ENCODE measurements around the gene CYBA. TPM values are rescaled to one million over a fixed set of nuclear protein-coding genes. Genes with fewer than 3 reads are reported as not detected.
A peak's percentile ranks its signal among the peaks of the same experiment; 100 is the strongest.

Gene CYBA
- total and polyA plus RNA-seq, 9 of the 15 experiments (the other 6 are each of a cell fraction or from before 2014, with no cell fraction given) = 0.34 to 683 (median 93.0) TPM

DNA sequence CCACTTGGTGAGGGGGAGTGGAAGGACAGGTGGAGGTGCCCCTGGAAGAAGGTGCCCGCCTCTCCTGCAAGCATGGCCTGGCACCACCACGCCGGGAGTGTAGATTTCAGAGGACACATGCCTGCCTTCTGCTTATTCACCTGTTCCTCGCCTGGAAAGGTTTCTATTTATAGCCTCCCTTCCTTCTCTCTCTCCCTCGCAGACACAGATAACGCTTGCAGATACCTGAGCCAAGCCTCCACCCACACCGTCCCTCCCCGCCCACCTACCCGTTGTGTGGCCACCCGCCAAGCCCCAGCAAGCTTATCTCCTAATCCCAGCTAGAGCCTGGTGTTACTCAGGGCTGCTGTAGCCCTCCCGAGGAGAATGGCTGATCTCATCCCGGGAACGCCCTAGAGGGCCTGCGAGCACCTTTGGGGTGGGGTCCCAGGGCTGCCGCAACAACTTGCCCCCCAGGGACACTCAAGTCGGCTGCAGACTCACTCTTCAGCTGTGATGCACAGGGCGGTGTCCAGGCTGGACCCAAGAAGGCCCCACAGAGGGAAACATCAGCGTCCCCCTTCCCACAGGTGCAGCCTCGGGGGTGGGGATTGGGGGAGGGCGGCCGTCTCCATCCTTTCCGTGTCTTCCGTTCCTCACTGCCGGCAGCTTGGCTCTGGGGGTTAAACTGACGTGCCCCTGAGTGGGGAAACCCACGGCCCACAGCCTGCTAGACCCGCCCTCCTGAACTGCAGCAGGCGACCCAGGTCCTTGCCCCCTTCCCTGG is 37.3 kb upstream of the CYBA start (continued):
- TF ChIP-seq AFF1 (IDR thresholded peaks at IDR 0.05; ENCODE audit: low read depth in 1 of 2, partially characterized antibody in 2 of 2) = no peak
- TF ChIP-seq CBFA2T3 (IDR thresholded peaks at IDR 0.05) = peak; percentile 97
- no peak for TF ChIP-seq IFI16 (CRISPR knock-in tag; IDR thresholded peaks at IDR 0.05)
- TF ChIP-seq ASH1L (IDR thresholded peaks at IDR 0.05; ENCODE audit: borderline replicate concordance, low read depth, partially characterized antibody) = no peak
- TF ChIP-seq ZNF408 (CRISPR knock-in tag; IDR thresholded peaks at IDR 0.05; ENCODE audit: low read depth) = no peak
- TF ChIP-seq, protein P1, sequence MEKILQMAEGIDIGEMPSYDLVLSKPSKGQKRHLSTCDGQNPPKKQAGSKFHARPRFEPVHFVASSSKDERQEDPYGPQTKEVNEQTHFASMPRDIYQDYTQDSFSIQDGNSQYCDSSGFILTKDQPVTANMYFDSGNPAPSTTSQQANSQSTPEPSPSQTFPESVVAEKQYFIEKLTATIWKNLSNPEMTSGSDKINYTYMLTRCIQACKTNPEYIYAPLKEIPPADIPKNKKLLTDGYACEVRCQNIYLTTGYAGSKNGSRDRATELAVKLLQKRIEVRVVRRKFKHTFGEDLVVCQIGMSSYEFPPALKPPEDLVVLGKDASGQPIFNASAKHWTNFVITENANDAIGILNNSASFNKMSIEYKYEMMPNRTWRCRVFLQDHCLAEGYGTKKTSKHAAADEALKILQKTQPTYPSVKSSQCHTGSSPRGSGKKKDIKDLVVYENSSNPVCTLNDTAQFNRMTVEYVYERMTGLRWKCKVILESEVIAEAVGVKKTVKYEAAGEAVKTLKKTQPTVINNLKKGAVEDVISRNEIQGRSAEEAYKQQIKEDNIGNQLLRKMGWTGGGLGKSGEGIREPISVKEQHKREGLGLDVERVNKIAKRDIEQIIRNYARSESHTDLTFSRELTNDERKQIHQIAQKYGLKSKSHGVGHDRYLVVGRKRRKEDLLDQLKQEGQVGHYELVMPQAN (IDR thresholded peaks at IDR 0.05; ENCODE audit: borderline replicate concordance) = peak; percentile 65; the same call in 1 of the 2 replicates
- TF ChIP-seq U2AF2 (optimal IDR thresholded peaks at IDR 0.05; ENCODE audit: low read depth, low read length) = no peak
- peak; percentile 65; the same call in 1 of the 2 replicates for TF ChIP-seq CREB1 (IDR thresholded peaks at IDR 0.05)
- no peak; the same call in 1 of the 2 replicates for TF ChIP-seq CREB1 (CRISPR knock-in tag; IDR thresholded peaks at IDR 0.05)
- TF ChIP-seq SMAD2 (IDR thresholded peaks at IDR 0.05; ENCODE audit: low read depth, low read length) = no peak
- TF ChIP-seq, protein P2, sequence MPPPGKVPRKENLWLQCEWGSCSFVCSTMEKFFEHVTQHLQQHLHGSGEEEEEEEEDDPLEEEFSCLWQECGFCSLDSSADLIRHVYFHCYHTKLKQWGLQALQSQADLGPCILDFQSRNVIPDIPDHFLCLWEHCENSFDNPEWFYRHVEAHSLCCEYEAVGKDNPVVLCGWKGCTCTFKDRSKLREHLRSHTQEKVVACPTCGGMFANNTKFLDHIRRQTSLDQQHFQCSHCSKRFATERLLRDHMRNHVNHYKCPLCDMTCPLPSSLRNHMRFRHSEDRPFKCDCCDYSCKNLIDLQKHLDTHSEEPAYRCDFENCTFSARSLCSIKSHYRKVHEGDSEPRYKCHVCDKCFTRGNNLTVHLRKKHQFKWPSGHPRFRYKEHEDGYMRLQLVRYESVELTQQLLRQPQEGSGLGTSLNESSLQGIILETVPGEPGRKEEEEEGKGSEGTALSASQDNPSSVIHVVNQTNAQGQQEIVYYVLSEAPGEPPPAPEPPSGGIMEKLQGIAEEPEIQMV (tag; conservative IDR thresholded peaks at IDR 0.05; ENCODE audit: low read depth) = no peak
- no peak; the same call in 1 of the 2 replicates for TF ChIP-seq ZBTB1 (CRISPR knock-in tag; IDR thresholded peaks at IDR 0.05; ENCODE audit: borderline replicate concordance, low read depth)
- TF ChIP-seq HMG20B (CRISPR knock-in tag; IDR thresholded peaks at IDR 0.05) = no peak
- no peak for TF ChIP-seq ZNF41 (CRISPR knock-in tag; conservative IDR thresholded peaks at IDR 0.05)
- TF ChIP-seq KAT2B (IDR thresholded peaks at IDR 0.05; ENCODE audit: low read depth, low read length) = no peak
- TF ChIP-seq ILF3 (IDR thresholded peaks at IDR 0.05; ENCODE audit: borderline replicate concordance) = no peak
- peak in 1 of 2 experiments; percentile 12; a peak in 1 of 4 replicates for TF ChIP-seq TEAD1 (CRISPR knock-in tag; IDR thresholded peaks at IDR 0.05)
- no peak for TF ChIP-seq E2F3 (CRISPR knock-in tag; IDR thresholded peaks at IDR 0.05)
- TF ChIP-seq MAX (CRISPR knock-in tag; IDR thresholded peaks at IDR 0.05) = peak; percentile 40; the same call in 1 of the 2 replicates
- peak; percentile 100 for TF ChIP-seq EGR1 (conservative IDR thresholded peaks at IDR 0.05)
